Activated T-cell treated with anti-CD3 and anti-CD28 coated beads, Interleukin-2, amount 50 U/mL, for 4 hours (primary cell): ENCODE results near the gene DZIP1. TPM values are rescaled to one million over a fixed set of nuclear protein-coding genes. Genes with fewer than 3 reads are reported as not detected.

Experiments
- ATAC-seq, 2 donors: fragments of 200-7000 bp; cut with Tn5 transposase; one replicate each; pipeline ENCODE4 v1.10.0; 2021
- DNase-seq: peaks from one replicate; pipeline ENCODE4 v3.0.0-alpha.2; 2020
- H3K27me3 Mint-ChIP-seq: one replicate; pipeline ENCODE4 v1.8.0; 2021; ENCODE audit warnings: low read depth, mixed read lengths
- H3K36me3 Mint-ChIP-seq: one replicate; pipeline ENCODE4 v1.8.0; 2022; ENCODE audit warnings: mixed read lengths; ENCODE audit not compliant: insufficient read depth
- H3K4me1 Mint-ChIP-seq: one replicate; pipeline ENCODE4 v1.8.0; 2021; ENCODE audit warnings: low read depth, mixed read lengths
- H3K4me3 Mint-ChIP-seq: one replicate; pipeline ENCODE4 v1.8.0; 2021; ENCODE audit warnings: mild to moderate bottlenecking, moderate library complexity, mixed read lengths
- H3K9me3 Mint-ChIP-seq: one replicate; pipeline ENCODE4 v1.8.0; 2021; ENCODE audit warnings: mixed read lengths
- total RNA-seq, 3 donors: library from RNA; stranded (reverse); gene quantifications; one replicate each; pipeline ENCODE4 v1.2.1, GENCODE V29; 2021

The DZIP1 gene
- total RNA-seq, 3 donors from 2014 or later, result 0.16 to 0.23 TPM; not detected in 1

- H3K36me3 Mint-ChIP-seq, result no peaks in the 10 kb centered on the region
- DNase-seq, result no peak
These were observed 16.0 kb downstream of the DZIP1 start for GRCh38 chr13:95628488-95628887.

GRCh38 chr13:95627590-95627989, 16.9 kb downstream of the DZIP1 start:
- H3K27me3 Mint-ChIP-seq, result peaks cover 8% of the 10 kb centered on the region
- no peak overlapping the region for H3K4me3 Mint-ChIP-seq
- no peaks in the 10 kb centered on the region for H3K36me3 Mint-ChIP-seq
- no peaks in the 10 kb centered on the region for H3K9me3 Mint-ChIP-seq
- no peak for DNase-seq
- H3K4me1 Mint-ChIP-seq, result no peaks in the 10 kb centered on the region
- no peak for ATAC-seq

More at GRCh38 chr13:95628488-95628887, 16.0 kb downstream of the DZIP1 start:
- Mint-ChIP-seq H3K27me3 (peaks cover 7% of the 10 kb centered on the region), H3K4me3 (no peak overlapping the region), H3K4me1 (no peaks in the 10 kb centered on the region), H3K9me3 (no peaks in the 10 kb centered on the region)
- no peak for ATAC-seq

DNA sequence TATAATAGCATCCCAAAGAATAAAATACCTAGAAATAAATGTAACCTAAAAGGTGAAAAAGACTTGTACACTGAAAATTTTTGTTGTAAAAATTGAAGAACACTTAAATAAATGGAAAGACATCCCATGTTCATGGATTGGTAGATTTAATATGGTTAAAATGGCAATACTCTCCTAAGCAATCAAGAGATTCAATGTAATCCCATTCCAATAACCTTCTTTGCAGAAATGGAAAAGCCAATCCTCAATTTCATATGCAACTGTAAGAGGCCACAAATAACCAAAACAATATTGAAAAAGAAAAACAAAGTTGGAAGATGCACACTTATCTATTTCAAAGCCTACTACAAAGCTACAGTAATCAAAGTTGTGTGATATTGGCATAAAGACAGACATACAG, 17.7 kb downstream of the DZIP1 start:
- no peak for DNase-seq
- Mint-ChIP-seq H3K9me3 (no peaks in the 10 kb centered on the region), H3K36me3 (no peaks in the 10 kb centered on the region), H3K4me1 (no peaks in the 10 kb centered on the region), H3K27me3 (peaks cover 9% of the 10 kb centered on the region), H3K4me3 (no peak overlapping the region)
- ATAC-seq, result no peak

DNA sequence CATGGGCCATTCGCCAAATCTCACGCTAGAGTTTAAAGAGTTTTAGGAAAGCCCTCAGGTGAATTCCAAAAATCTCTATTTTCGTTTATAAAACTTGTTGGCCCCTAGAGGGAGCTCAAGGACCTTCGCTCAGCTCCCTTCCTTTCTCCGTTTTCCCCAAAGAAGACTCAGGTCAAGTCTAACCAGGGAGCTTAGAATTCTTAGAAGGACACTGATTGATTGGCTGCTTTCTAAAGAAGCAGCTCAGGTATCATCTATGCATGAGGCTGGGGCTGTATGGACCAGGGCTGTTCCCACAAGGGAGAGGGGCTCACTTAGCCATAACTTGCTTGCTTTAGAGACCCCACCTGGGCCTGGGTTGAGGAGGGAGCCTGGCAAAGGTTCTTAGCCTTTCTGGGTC, 20.5 kb downstream of the DZIP1 start:
- no peak for DNase-seq
- H3K4me3 Mint-ChIP-seq, result no peak overlapping the region
- peaks cover 9% of the 10 kb centered on the region for H3K27me3 Mint-ChIP-seq
- H3K4me1 Mint-ChIP-seq, result no peaks in the 10 kb centered on the region
- H3K36me3 Mint-ChIP-seq, result no peaks in the 10 kb centered on the region
- no peaks in the 10 kb centered on the region for H3K9me3 Mint-ChIP-seq
- ATAC-seq, result peak; percentile 21 to 58

- ATAC-seq, result no peak
- Mint-ChIP-seq H3K36me3 (no peaks in the 10 kb centered on the region), H3K9me3 (no peaks in the 10 kb centered on the region), H3K27me3 (peaks cover 9% of the 10 kb centered on the region), H3K4me1 (no peaks in the 10 kb centered on the region), H3K4me3 (no peak overlapping the region)
- no peak for DNase-seq
These were observed 21.4 kb downstream of the DZIP1 start for GRCh38 chr13:95623141-95623540.

DNA sequence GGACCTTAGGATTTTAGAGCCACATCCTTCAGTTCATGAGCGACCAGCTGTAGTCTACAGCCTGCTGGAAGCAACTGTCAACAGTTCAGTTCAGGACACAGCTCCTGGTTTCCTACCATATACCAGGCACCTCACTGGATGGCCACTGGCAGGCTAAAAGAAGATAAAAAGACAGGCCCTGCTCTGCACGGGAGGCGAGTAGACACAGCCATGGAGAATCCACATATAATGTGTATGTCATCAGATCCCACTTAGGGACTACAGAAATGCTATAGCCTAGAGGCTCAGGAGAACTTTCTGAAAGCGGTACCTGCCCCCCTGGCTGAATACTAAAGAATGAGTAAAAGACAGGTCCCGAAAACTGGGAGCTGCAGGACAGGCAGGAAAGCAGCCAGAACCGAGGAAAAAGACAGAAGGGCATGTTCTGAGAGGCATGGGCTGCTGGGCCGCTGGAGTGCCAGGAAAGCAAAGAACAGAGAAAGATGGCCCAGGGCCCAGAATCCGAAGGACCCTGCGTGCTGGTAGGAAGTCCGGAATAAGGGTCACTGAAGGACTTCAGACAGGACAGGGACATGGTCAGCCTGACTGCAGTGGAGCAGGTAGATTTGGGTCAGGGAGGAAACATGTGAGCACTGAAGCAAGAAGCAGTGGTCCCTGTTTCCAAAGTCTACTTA, 23.5 kb downstream of the DZIP1 start:
- DNase-seq (no peak), ATAC-seq (no peak)
- no peaks in the 10 kb centered on the region for H3K36me3 Mint-ChIP-seq
- H3K9me3 Mint-ChIP-seq, result no peaks in the 10 kb centered on the region
- peaks cover 9% of the 10 kb centered on the region for H3K27me3 Mint-ChIP-seq
- H3K4me1 Mint-ChIP-seq, result no peaks in the 10 kb centered on the region
- H3K4me3 Mint-ChIP-seq, result no peak overlapping the region

GRCh38 chr13:95620030-95620824, 24.3 kb downstream of the DZIP1 start:
- H3K4me3 Mint-ChIP-seq, result no peak overlapping the region
- peaks cover 9% of the 10 kb centered on the region for H3K27me3 Mint-ChIP-seq
- DNase-seq, result no peak
- no peaks in the 10 kb centered on the region for H3K36me3 Mint-ChIP-seq
- no peak for ATAC-seq
- H3K4me1 Mint-ChIP-seq, result no peaks in the 10 kb centered on the region
- H3K9me3 Mint-ChIP-seq, result no peaks in the 10 kb centered on the region

- Mint-ChIP-seq H3K4me3 (no peak overlapping the region), H3K27me3 (peaks cover 10% of the 10 kb centered on the region), H3K4me1 (no peaks in the 10 kb centered on the region), H3K9me3 (no peaks in the 10 kb centered on the region), H3K36me3 (no peaks in the 10 kb centered on the region)
- ATAC-seq, result no peak
- DNase-seq, result no peak
These were observed 29.0 kb downstream of the DZIP1 start for GRCh38 chr13:95615539-95615938.

DNA sequence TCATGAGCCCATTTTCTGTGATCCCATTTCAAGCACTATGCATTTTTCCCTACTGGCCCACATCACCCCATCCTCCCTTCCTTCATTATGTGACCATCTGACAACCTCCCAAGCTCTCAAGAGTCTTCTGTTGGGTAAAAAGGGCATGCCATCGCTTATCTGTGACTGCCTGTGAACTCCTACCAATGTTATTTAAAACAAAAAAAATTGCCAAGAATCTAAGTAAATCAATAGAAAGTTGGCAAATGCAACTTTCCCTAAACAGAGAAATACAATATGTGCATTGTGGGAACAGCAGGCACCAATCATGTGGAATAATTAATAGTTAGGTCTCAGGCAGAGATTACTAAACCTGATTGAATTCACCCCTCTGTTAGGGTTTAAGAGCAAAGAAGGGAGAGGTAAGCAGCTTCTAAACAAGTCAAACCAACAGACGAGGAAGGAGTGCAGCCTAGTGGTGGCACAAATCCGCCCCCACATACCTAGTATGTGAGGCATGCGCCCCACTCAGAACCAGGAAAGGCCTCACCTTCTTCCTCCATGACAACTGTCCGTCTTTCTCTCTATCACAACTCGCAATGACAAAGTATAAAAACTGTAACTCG, 29.8 kb downstream of the DZIP1 start:
- H3K27me3 Mint-ChIP-seq, result peaks cover 10% of the 10 kb centered on the region
- no peaks in the 10 kb centered on the region for H3K9me3 Mint-ChIP-seq
- H3K36me3 Mint-ChIP-seq, result no peaks in the 10 kb centered on the region
- DNase-seq, result no peak
- H3K4me1 Mint-ChIP-seq, result no peaks in the 10 kb centered on the region
- no peak for ATAC-seq
- H3K4me3 Mint-ChIP-seq, result no peak overlapping the region

DNA sequence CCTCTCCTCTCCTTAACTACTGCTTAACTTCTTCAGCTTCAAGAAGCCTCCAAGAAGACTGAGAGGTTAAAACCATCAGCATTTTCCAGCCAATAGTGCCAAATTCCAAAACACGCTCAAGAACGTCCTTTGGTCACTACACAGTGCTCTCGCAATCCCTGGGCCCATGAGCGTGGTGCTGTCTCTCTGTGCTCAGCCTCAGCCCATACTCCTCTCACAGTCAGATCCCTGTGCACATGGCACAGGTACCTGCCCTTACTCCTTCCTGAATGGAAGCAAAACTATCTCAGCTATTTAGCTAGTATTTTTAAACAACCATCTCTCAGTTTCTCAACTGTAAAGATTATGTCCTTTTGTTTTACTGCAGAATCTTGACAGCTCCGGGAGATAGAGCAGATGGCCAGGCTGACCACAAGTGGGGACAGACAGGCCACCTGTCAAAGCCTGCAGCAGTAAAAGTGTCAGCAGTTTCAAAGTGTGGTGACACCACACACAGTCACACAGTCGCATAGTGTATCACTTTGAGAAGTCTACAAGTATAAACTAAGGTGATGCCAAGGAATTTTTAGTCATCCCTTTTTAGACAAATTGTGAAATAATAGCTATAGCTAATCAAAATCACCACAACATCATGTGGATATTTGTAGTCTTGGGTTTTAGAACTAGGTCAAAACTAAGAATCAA, 35.7 kb downstream of the DZIP1 start:
- no peaks in the 10 kb centered on the region for H3K9me3 Mint-ChIP-seq

DNA sequence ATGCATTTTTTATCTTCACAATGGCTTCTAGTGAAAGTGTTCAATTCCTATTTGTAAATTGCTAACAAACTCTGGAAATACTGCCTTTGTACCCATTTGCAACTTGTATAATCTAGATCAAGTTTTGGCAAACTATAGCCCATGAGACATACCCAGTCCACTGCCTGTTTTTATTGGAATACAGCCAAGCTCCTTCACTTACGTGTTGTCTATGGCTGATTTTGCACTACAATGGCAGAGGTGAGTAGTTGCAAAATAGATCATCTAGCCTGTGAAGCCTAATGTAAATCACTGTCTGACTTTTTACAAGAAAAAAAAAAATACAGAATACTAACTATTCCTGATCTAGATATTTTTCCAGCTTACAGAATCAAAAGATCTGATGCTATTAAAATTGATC, 37.1 kb downstream of the DZIP1 start:
- Mint-ChIP-seq H3K4me3 (no peak overlapping the region), H3K36me3 (no peaks in the 10 kb centered on the region), H3K4me1 (no peaks in the 10 kb centered on the region), H3K27me3 (peaks cover 14% of the 10 kb centered on the region), H3K9me3 (no peaks in the 10 kb centered on the region)
- DNase-seq, result no peak
- ATAC-seq, result no peak

More for the DNA sequence above, 35.7 kb downstream of the DZIP1 start:
- no peak overlapping the region for H3K4me3 Mint-ChIP-seq
- H3K4me1 Mint-ChIP-seq, result no peaks in the 10 kb centered on the region
- ATAC-seq (no peak), DNase-seq (no peak)
- H3K36me3 Mint-ChIP-seq, result no peaks in the 10 kb centered on the region
- H3K27me3 Mint-ChIP-seq, result peaks cover 17% of the 10 kb centered on the region

DNA sequence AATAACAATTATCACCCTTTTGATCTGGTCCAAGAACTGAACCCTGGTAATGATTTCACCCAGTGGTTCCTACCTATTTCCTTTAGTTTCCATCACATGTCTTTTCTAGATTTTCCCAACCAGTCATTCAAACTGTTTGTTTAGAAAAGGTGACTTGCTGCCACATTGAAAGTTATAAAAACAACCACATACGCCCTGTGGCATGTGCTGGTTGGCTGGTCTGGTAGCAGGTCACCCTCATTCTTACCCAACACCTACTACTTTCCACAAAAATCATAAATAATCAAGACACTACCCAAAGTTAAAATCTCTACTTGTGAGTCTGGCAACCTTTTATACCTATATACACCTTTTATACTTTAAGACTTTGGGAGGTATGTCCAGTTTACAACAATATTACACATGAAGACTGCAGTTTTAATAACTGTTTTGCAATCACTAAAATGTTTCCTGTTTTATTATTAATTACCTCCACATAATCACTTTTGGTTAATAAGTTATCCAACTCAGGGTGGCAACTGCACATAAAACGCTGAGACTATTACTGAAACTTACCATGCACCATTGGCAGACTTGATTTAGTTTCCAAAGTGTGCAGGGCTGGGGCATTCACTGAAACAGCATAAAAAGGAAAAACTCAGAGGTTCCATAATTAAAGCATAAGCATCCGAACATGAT, 38.9 kb downstream of the DZIP1 start:
- H3K36me3 Mint-ChIP-seq, result no peaks in the 10 kb centered on the region
- ATAC-seq (no peak), DNase-seq (no peak)
- peaks cover 18% of the 10 kb centered on the region for H3K27me3 Mint-ChIP-seq
- no peaks in the 10 kb centered on the region for H3K4me1 Mint-ChIP-seq
- no peaks in the 10 kb centered on the region for H3K9me3 Mint-ChIP-seq
- no peak overlapping the region for H3K4me3 Mint-ChIP-seq

- ATAC-seq, result no peak
These were observed 40.0 kb downstream of the DZIP1 start for GRCh38 chr13:95604556-95604915.

More at GRCh38 chr13:95604556-95604915, 40.0 kb downstream of the DZIP1 start:
- Mint-ChIP-seq H3K36me3 (no peaks in the 10 kb centered on the region), H3K9me3 (no peaks in the 10 kb centered on the region), H3K27me3 (peaks cover 18% of the 10 kb centered on the region), H3K4me3 (no peak overlapping the region), H3K4me1 (no peaks in the 10 kb centered on the region)
- no peak for DNase-seq
